GM12878 (cell line): Measurements from ENCODE around the gene MAML2. TPM values are rescaled to one million over a fixed set of nuclear protein-coding genes. Genes with fewer than 3 reads are reported as not detected.
A peak's percentile ranks its signal among the peaks of the same experiment; 100 is the strongest.

Source experiments
- CHD1 ChIP-seq: IDR thresholded peaks from 2 replicates; pipeline ENCODE4 v1.6.1; 2012; ENCODE audit warnings: low read depth, low read length, improper control_type of control experiment
- IRF4 ChIP-seq: IDR thresholded peaks from 2 replicates; pipeline ENCODE4 v1.6.1; 2011; ENCODE audit warnings: low read depth, low read length
- NRF1 ChIP-seq: conservative IDR thresholded peaks from 2 replicates; pipeline ENCODE4 v1.6.1; 2011; ENCODE audit warnings: mild to moderate bottlenecking, low read depth, low read length, improper control_type of control experiment
- POU2F2 ChIP-seq: IDR thresholded peaks from 3 replicates; pipeline ENCODE4 v1.6.1; 2011; ENCODE audit warnings: low read depth, mild to moderate bottlenecking, low read length, borderline replicate concordance
- RCOR1 ChIP-seq: conservative IDR thresholded peaks from 2 replicates; pipeline ENCODE4 v1.6.1; 2012; ENCODE audit warnings: low read depth, low read length, improper control_type of control experiment
- STAT1 ChIP-seq: fragments of 450-650 bp; conservative IDR thresholded peaks from 2 replicates; pipeline ENCODE4 v1.6.1; 2014; ENCODE audit warnings: antibody characterized with exemption, mild to moderate bottlenecking
- polyA plus RNA-seq, 11 experiments: library from polyadenylated mRNA; depleted of rRNA in 4 of 11; unstranded in 6 of 11; stranded (reverse) in 5 of 11; fragments of >200 nt; fragmentation: Nextera tagmentation in 4 of 11; fragmentation: Illumina TruSeq in 1 of 11; extraction: Ambion mirVana in 4 of 11; extraction: Trizol in 1 of 11; gene quantifications; 1 replicate in 1 of 11; 2 replicates in 10 of 11; pipeline versions ENCODE4 v1.2.1 to v1.2.3, GENCODE V29; 2011 to 2016; ENCODE audit warnings: inconsistent platforms in 2 of 11, missing spikeins in 2 of 11, low read depth in 1 of 11
- total RNA-seq, 4 experiments: library from RNA; depleted of rRNA in 3 of 4; stranded (reverse); fragments of >200 nt in 3 of 4; fragmentation: Illumina TruSeq in 1 of 4; extraction: Trizol in 1 of 4; gene quantifications; 2 replicates each; pipeline versions ENCODE4 v1.2.1 to v1.2.3, GENCODE V29; 2013 to 2021
- TF ChIP-seq, protein P1 (sequence below): IDR thresholded peaks from 2 replicates; pipeline ENCODE4 v1.6.1; 2012; ENCODE audit warnings: improper control_type of control experiment, low read depth, low read length; ENCODE audit not compliant: insufficient replicate concordance
- TF ChIP-seq, protein P2 (sequence below): fragments of 450-650 bp; formaldehyde crosslinking; IDR thresholded peaks from 2 replicates; pipeline ENCODE4 v1.4.0; 2020; ENCODE audit warnings: mild to moderate bottlenecking, moderate library complexity
- TF ChIP-seq, protein P3 (sequence below): fragments of 450-650 bp; formaldehyde crosslinking; IDR thresholded peaks from 2 replicates; pipeline ENCODE4 v1.4.0; 2022; ENCODE audit warnings: mild to moderate bottlenecking, moderate library complexity
- TF ChIP-seq, protein P4 (sequence below): fragments of 450-650 bp; IDR thresholded peaks from 2 replicates; pipeline ENCODE4 v1.6.1; 2017; ENCODE audit warnings: mild to moderate bottlenecking
- TF ChIP-seq, protein P5 (sequence below): fragments of 450-650 bp; conservative IDR thresholded peaks from 2 replicates; pipeline ENCODE4 v1.6.1; 2017; ENCODE audit warnings: mild to moderate bottlenecking, moderate library complexity

The MAML2 gene
- total and polyA plus RNA-seq, 10 of the 15 experiments (the other 5 are each of a cell fraction or from before 2014, with no cell fraction given), result 2.5 to 15.1 (median 12.0) TPM

DNA sequence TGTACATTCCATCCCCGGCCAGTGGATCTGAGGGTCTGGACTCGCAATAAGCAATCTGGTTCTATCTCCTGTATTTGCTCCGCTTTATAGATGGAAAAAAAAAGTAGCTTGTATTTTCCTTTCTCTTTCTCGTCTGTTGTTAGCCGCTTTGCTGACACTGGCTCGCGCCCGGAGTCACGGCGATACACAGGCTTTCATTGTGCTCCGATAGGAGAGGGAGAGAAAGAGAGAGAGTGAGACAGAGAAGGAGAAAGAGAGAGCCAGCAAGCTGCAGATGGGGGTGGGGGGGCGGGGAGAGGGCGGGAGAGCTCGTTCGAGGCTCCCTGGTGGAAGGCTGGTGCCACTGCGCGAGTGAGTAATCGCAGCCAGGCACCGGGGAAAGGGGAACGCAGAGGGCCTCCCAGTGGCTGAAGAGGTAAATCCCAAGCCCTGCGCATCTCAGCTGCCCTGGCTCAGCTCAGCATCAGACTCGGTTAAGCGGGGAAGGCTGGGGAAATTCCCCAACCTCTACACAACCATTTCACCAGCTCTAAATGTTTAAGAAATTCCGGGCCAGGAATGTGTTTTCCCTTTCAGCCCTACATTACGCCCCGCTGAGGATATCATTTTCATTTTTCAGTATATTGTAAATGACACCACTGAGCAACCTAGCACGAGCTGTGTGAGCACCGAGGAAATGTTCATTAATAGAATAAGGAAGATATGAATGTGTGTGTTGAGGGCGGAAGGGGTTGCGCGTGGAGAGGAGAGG is at the start of gene MAML2 (continued):
- TF ChIP-seq, protein P1, sequence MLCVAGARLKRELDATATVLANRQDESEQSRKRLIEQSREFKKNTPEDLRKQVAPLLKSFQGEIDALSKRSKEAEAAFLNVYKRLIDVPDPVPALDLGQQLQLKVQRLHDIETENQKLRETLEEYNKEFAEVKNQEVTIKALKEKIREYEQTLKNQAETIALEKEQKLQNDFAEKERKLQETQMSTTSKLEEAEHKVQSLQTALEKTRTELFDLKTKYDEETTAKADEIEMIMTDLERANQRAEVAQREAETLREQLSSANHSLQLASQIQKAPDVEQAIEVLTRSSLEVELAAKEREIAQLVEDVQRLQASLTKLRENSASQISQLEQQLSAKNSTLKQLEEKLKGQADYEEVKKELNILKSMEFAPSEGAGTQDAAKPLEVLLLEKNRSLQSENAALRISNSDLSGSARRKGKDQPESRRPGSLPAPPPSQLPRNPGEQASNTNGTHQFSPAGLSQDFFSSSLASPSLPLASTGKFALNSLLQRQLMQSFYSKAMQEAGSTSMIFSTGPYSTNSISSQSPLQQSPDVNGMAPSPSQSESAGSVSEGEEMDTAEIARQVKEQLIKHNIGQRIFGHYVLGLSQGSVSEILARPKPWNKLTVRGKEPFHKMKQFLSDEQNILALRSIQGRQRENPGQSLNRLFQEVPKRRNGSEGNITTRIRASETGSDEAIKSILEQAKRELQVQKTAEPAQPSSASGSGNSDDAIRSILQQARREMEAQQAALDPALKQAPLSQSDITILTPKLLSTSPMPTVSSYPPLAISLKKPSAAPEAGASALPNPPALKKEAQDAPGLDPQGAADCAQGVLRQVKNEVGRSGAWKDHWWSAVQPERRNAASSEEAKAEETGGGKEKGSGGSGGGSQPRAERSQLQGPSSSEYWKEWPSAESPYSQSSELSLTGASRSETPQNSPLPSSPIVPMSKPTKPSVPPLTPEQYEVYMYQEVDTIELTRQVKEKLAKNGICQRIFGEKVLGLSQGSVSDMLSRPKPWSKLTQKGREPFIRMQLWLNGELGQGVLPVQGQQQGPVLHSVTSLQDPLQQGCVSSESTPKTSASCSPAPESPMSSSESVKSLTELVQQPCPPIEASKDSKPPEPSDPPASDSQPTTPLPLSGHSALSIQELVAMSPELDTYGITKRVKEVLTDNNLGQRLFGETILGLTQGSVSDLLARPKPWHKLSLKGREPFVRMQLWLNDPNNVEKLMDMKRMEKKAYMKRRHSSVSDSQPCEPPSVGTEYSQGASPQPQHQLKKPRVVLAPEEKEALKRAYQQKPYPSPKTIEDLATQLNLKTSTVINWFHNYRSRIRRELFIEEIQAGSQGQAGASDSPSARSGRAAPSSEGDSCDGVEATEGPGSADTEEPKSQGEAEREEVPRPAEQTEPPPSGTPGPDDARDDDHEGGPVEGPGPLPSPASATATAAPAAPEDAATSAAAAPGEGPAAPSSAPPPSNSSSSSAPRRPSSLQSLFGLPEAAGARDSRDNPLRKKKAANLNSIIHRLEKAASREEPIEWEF, result peak; percentile 63
- TF ChIP-seq, protein P2, sequence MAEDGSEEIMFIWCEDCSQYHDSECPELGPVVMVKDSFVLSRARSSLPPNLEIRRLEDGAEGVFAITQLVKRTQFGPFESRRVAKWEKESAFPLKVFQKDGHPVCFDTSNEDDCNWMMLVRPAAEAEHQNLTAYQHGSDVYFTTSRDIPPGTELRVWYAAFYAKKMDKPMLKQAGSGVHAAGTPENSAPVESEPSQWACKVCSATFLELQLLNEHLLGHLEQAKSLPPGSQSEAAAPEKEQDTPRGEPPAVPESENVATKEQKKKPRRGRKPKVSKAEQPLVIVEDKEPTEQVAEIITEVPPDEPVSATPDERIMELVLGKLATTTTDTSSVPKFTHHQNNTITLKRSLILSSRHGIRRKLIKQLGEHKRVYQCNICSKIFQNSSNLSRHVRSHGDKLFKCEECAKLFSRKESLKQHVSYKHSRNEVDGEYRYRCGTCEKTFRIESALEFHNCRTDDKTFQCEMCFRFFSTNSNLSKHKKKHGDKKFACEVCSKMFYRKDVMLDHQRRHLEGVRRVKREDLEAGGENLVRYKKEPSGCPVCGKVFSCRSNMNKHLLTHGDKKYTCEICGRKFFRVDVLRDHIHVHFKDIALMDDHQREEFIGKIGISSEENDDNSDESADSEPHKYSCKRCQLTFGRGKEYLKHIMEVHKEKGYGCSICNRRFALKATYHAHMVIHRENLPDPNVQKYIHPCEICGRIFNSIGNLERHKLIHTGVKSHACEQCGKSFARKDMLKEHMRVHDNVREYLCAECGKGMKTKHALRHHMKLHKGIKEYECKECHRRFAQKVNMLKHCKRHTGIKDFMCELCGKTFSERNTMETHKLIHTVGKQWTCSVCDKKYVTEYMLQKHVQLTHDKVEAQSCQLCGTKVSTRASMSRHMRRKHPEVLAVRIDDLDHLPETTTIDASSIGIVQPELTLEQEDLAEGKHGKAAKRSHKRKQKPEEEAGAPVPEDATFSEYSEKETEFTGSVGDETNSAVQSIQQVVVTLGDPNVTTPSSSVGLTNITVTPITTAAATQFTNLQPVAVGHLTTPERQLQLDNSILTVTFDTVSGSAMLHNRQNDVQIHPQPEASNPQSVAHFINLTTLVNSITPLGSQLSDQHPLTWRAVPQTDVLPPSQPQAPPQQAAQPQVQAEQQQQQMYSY, result no peak
- TF ChIP-seq NRF1, result peak; percentile 58
- no peak for TF ChIP-seq STAT1
- peak; percentile 86; the same call in 1 of the 2 replicates for TF ChIP-seq RCOR1
- TF ChIP-seq, protein P3, sequence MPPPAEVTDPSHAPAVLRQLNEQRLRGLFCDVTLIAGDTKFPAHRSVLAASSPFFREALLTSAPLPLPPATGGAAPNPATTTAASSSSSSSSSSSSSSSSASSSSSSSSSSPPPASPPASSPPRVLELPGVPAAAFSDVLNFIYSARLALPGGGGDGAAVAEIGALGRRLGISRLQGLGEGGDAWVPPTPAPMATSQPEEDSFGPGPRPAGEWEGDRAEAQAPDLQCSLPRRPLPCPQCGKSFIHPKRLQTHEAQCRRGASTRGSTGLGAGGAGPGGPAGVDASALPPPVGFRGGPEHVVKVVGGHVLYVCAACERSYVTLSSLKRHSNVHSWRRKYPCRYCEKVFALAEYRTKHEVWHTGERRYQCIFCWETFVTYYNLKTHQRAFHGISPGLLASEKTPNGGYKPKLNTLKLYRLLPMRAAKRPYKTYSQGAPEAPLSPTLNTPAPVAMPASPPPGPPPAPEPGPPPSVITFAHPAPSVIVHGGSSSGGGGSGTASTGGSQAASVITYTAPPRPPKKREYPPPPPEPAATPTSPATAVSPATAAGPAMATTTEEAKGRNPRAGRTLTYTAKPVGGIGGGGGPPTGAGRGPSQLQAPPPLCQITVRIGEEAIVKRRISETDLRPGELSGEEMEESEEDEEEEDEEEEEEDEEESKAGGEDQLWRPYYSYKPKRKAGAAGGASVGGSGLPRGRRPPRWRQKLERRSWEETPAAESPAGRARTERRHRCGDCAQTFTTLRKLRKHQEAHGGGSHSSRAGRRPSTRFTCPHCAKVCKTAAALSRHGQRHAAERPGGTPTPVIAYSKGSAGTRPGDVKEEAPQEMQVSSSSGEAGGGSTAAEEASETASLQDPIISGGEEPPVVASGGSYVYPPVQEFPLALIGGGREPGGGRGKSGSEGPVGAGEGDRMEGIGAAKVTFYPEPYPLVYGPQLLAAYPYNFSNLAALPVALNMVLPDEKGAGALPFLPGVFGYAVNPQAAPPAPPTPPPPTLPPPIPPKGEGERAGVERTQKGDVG (CRISPR knock-in tag), result no peak
- peak; percentile 82; the same call in 2 of the 3 replicates for TF ChIP-seq POU2F2
- no peak for TF ChIP-seq CHD1
- TF ChIP-seq, protein P4, sequence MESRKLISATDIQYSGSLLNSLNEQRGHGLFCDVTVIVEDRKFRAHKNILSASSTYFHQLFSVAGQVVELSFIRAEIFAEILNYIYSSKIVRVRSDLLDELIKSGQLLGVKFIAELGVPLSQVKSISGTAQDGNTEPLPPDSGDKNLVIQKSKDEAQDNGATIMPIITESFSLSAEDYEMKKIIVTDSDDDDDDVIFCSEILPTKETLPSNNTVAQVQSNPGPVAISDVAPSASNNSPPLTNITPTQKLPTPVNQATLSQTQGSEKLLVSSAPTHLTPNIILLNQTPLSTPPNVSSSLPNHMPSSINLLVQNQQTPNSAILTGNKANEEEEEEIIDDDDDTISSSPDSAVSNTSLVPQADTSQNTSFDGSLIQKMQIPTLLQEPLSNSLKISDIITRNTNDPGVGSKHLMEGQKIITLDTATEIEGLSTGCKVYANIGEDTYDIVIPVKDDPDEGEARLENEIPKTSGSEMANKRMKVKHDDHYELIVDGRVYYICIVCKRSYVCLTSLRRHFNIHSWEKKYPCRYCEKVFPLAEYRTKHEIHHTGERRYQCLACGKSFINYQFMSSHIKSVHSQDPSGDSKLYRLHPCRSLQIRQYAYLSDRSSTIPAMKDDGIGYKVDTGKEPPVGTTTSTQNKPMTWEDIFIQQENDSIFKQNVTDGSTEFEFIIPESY, result no peak
- TF ChIP-seq, protein P5, sequence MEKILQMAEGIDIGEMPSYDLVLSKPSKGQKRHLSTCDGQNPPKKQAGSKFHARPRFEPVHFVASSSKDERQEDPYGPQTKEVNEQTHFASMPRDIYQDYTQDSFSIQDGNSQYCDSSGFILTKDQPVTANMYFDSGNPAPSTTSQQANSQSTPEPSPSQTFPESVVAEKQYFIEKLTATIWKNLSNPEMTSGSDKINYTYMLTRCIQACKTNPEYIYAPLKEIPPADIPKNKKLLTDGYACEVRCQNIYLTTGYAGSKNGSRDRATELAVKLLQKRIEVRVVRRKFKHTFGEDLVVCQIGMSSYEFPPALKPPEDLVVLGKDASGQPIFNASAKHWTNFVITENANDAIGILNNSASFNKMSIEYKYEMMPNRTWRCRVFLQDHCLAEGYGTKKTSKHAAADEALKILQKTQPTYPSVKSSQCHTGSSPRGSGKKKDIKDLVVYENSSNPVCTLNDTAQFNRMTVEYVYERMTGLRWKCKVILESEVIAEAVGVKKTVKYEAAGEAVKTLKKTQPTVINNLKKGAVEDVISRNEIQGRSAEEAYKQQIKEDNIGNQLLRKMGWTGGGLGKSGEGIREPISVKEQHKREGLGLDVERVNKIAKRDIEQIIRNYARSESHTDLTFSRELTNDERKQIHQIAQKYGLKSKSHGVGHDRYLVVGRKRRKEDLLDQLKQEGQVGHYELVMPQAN, result no peak
- no peak for TF ChIP-seq IRF4
